Activated naive CD4-positive, alpha-beta T cell treated with Interleukin-2 at 50 U/mL for 16 hours (primary cell): ENCODE results near the gene MRPL40.
"Not testable (repeated sequence)": the region's sequence is repeated elsewhere in the genome, so short reads cannot be mapped to it uniquely, and the experiment has no call there.

Experiments used
- DNase-seq: peaks from one replicate; pipeline ENCODE4 v3.0.0-alpha.2; 2020

MRPL40 gene

GRCh38 chr22:19407649-19408606 lies 24.4 kb upstream of the MRPL40 start:
- DNase-seq, result no peak

GRCh38 chr22:19410941-19411689 lies 21.2 kb upstream of the MRPL40 start:
- DNase-seq, result no peak

DNA sequence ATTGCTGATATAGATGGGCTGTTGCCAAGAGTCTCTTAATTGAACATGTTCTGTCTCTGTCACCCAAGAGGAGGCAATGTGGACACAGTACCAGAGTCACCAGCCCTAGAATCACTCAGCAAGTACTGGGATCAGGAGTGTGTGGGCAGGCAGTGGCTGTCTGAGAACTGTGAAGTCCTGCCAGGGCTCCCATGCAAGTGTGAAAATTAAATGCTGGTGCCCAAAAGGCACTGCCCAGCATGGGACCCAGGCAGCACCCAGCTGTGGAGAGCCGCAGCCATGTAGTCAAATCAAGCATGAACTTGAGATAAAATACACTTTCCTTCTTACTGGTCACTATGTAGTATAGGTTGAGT lies 20.7 kb upstream of the MRPL40 start:
- DNase-seq, result no peak

GRCh38 chr22:19412478-19412877 lies 19.9 kb upstream of the MRPL40 start:
- DNase-seq, result no peak

DNA sequence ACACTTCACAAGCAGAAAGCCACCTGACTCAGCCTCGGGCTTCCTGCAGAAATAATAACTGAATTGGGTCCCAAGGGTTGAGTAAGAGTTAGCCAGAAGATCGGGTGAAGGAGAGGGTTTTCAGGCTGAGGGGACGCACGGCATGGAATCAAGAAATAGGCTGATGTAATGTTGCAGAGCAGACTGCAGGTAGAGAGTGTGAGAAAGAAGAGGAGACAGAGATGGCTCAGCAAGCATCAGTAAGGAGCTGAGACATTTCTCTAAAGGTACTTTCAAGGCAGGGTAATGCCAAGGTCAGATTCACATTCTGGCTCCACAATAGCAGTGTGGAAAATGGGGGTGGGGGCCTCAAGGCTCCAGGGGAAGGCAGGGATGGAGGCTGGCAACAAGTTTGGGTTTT lies 19.4 kb upstream of the MRPL40 start:
- DNase-seq, result no peak

GRCh38 chr22:19419086-19419463 lies 13.3 kb upstream of the MRPL40 start:
- no peak for DNase-seq

GRCh38 chr22:19419464-19420178 lies 12.7 kb upstream of the MRPL40 start:
- DNase-seq, result peak; percentile 36

DNA sequence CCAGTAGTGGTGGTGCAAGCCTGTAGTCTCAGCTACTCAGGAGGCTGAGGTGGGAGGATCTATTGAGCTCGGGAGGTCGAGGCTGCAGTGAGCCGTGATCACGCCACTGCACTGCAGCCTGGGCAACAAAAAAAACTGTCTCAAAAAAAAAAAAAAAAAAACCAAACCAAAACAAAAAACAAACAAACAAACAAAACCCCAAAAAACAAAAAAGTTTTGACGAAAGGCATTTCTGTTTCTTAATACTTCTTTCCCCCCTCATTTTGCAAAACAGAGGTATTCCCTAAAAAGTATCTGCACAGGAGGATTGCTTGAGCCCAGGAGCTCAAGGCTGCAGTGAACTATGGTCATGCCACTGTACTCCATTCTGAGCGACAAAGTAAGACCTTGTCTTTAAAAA lies 12.0 kb upstream of the MRPL40 start:
- no peak for DNase-seq

GRCh38 chr22:19422440-19423301 lies 9.7 kb upstream of the MRPL40 start:
- no peak for DNase-seq

- DNase-seq, result no peak
These were observed 8.2 kb upstream of the MRPL40 start for GRCh38 chr22:19424186-19424500.

- DNase-seq, result peak; percentile 37
These were observed 2.1 kb upstream of the MRPL40 start for GRCh38 chr22:19429950-19430889.

- peak; percentile 22 for DNase-seq
These were observed 1.3 kb upstream of the MRPL40 start for GRCh38 chr22:19430890-19431541.

DNA sequence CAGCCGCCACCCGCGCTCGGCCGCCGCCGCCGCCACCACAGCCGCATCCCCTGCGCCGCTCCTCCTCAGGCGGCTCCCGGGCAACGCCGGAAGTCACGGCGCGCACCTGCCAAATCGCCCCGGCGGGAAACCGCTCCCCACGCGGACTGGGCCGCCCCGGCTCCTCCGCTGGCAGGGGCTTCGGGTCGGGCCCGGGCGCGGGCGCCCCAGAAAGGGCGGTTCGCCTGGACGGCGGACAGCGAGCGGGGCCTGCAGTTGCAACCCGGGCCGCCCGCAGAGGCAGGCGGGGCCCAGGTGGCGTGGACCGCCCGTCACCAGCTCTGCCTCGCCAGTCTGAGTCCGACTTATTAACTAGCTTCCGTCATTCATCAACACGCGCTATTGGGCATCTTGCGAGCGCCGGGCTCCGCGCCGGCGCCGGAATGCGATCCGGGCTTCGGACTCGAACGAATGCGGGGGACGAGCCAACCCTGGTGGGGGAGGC lies 654 bp upstream of the MRPL40 start, which contains the start of gene HIRA:
Gene HIRA, minus strand, starts transcription at position 85 of the 484 bp plus-strand sequence. CDS start 257 bp downstream, outside the sequence.
- DNase-seq, result peak; percentile 90

- no peak for DNase-seq
These were observed 2.1 kb downstream of the MRPL40 start for GRCh38 chr22:19434401-19434800.

- DNase-seq, result no peak
These were observed 2.7 kb downstream of the MRPL40 start for GRCh38 chr22:19434829-19435580.

- DNase-seq, result not testable (repeated sequence)
These were observed 4.3 kb downstream of the MRPL40 start for GRCh38 chr22:19436444-19437161.

- no peak for DNase-seq
These were observed 6.0 kb downstream of the MRPL40 start for GRCh38 chr22:19438298-19438697.

DNA sequence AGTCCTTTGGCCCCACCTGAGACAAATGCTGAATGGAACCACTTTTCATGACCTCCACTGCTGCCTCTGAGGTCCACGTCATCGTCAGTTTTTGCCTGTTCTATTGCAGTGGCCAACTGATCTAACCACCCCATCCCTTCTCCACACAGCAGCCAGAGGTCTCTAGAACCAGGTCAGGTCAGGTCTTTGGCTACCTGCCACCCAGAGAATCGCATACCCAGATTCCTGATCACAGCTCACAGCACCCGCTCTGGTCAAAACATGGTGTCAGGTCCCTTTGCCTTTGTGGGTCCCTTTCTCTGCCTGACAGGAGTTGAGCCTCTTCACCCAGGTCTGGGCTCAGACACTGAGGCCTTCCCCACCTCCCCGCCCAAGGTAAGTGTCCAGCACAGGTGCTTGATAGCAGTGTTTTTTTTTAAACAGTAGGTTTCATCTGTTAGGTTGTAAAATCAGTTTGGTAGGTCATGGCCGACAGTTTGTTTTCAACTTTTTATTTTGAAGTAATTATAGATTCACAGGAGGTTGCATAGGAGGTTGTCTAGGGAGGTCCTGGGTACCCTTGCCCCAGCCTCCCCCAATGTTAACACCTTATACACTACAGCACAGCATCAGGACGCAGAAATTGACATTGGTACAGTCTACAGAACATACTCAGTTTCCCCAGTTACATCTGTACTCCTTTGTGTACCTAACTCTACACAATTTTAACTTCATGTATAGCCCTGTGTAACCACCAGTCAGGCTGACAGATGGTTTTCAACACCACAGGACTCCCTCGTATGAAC lies 8.3 kb downstream of the MRPL40 start:
- DNase-seq, result no peak
